HG03025 (cell line): ENCODE data around the gene TARP.

ENCODE experiments used
- ATAC-seq: cut with Tn5 transposase; IDR thresholded peaks from one replicate; pipeline ENCODE4 v1.9.1; 2021; ENCODE audit warnings: mild to moderate bottlenecking, moderate library complexity; ENCODE audit not compliant: unreplicated experiment, low FRiP score

TARP gene

DNA sequence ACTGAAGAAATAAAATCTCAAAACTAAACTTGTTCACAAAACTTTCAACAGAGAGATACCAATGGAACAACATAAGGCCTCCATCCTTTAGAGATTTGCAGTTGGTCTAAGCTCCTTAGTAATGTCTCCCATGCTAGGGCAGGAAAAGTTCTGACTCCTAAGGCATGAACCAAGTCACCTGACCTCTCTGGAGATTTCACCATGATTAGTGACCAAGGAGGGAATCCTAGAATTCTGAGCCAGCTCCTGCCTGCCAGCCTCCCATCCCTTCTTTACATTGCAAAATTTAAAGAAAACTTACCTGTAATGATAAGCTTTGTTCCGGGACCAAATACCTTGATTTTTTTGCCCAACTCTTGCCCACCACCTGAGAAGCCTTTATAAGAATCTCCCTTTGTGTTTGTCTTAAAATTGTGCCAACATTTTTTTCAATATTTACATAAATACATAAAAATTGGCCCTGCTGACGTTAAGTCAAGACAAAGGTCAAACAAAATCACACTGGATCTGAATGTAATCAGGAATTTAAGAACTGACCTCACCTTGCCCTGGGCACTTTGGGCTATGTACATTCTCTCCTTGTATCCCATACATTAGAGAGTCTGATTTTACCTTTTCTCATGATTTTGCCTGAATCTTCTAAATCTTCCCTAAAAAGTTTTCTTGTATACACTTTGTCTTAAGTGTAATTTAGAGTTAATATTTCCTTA, at the start of gene TARP:
Gene TARP, minus strand, starts transcription at position 351 of the 710 bp plus-strand sequence.
- no peak for ATAC-seq

DNA sequence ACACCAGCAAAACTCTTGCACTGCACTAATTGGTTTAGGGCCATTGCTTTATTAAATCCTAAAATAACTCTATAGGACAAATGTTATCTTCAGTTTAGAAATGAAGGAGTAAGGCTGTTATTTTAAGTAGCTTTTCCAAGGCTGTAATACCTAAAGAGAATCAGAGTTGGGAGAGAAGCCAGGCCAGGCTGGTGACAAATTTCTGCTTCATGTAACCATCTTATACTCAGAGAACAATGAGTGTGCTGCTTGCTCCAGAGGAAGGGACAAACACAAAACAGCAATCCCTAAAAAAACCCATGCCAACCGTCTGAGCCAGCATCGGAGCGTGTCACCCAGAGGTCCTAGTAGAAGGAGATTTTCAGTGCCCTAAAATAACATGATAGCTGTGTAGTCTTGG, 49.7 kb upstream of the TARP start:
- ATAC-seq: no peak

DNA sequence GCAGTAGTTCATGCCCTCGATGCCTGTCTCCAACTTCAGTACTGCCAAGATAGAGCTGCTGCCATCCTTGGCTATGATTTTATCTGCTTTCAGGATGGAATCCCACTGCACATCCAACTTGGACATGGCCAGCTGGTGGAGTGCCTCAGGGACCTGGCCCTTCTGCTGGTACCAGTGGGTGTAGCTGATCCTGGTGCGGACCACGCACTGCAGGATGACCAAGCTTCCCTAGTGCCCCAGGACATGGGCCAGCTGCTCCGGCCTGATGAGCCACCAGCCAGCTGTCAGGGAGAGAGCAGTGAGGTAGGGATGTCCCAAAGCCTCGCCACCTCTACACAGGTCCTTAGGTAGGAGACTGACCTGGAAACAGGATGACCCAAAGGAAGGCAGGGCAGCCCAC, 49.0 kb upstream of the TARP start:
- no peak for ATAC-seq

DNA sequence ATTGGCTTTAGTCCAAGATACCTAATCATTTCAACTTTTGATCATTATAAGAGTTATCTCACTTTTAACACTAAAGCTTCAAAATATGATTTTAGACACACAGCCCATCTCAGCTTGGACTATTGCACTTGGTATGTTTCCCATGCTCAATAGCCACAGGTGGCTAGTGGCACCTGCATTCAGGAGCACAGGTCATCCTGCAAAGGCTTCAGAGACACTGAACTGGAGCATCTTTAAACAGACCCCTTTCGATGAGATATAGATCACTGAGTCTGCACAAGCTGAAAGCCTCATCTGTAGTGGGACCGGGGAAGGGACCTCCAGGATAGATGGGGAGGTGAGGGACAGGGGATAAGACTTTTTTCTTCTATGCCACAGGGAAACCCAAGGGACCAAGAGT, 48.5 kb upstream of the TARP start:
- ATAC-seq: no peak

DNA sequence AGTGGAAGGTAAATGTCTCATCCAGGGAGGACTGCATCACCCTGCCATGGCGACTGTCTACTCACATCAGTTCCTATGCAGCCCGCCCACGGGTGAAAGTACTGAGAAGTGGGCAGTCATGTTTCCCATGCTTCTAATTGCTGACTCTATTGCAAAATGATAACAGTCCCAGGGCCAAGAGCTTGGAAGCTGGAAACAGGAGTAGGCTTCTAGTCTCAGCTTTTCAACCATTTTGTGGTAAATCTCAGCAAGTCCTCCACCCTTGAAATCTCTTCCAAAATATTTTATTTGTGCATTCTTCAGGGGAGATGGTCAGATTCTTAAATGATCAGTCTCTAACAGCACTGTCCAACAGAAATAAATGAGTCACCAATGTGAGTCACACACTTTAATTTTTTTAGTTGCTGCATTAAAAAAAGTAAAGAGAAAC, 48.1 kb upstream of the TARP start:
- no peak for ATAC-seq

DNA sequence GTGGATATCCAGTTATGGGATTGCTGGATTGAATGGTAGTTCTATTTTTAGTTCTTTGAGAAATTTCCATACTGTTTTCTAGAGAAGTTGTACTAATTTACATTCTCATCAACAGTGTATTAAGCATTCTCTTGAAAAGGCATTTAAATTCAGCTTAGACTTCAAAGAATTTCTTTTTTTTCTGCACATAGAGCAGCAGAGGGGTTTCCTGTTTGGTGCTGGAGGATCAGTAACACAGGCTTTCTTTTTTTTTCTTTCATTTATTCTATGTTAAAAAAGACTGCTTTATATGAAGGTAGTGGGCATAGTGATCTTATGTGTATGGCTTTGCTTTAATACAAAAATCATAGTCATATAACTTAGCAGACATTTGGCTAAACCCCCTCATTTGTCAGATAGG, 47.6 kb upstream of the TARP start:
- ATAC-seq: no peak

DNA sequence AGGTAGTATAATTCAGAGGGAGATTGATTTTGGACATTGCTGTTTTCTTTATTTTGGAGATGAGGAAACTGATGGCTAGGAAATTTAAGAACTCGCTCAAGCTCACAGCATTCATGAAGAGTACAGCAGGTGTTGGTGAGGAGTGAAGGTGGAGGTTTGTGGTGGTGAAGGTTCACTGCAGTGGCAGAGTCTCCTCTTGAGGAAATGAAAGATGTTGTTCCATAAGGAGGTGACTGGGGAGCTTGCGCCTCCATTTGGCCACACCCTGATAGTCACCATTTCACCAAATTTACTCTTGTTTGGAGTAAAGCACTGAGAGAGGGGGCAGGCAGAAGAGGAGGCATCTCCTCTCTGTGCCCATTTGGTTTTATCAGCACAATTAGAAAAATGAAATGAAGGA, 46.4 kb upstream of the TARP start:
- ATAC-seq: no peak

DNA sequence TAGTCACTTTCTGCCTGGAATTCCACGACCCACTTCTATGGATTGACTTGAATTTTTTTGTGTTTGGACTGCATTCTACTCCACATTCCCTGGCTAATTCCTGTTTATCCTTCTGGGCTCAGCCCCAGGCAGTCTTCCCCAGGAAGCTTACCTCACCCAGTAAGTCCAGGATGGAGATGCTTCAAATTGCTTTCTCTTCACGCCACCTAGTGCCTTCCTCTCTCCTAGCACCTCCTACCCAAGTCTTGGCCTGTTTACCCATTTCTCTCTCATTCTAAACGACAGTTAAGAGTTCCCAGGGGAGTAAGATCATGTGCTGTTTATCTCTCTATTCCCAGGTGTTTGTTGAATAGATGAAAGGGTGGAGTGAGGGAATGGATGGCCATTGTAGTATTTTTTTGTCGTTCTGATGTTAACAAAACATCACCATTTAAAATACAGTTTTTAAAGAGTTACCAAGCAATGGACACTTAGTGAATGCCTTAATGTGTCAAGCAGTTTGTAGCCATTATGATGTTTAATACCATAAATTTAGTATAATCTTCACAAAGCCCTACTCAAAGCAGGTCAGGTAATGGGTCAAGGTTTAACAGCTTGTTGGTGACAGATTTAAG, 45.5 kb upstream of the TARP start:
- ATAC-seq: no peak

DNA sequence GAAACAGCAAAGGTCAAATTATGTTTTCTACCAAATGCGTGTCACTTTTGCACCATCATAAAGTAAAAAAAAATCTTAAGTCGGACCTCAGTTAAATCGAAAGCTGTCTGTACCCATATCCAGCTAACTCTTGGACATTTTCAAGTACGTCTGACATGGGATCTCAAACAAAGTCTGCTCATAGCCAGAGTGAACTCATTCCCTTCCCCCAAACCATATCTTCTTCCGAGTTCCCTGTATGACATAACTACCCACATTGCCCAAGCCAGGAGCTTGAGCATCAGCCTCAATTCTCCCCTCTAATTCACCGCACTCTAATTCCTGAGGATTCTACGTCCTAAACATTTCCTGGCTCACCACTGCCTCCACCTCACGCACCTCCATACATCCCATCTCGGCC, 44.8 kb upstream of the TARP start:
- no peak for ATAC-seq

DNA sequence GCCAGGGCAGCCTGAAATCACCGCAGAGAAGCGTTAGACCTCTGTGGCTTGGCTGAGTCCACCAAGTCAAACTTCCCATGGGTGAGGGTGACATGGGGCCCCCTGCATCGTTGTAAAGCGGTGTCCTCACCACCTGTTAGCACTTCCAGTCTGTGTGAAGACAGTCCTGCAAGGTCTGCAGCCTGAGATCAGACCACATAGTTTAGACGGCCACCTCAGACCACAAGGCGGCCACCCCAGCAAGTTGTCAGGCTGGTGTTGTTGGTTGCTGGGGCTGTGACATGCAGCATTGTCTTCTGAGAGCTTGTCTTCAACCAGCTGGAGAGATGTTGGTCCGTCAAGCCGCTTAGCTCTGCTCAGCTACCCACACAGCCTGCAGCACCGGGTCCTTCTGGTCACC, 44.1 kb upstream of the TARP start:
- no peak for ATAC-seq

DNA sequence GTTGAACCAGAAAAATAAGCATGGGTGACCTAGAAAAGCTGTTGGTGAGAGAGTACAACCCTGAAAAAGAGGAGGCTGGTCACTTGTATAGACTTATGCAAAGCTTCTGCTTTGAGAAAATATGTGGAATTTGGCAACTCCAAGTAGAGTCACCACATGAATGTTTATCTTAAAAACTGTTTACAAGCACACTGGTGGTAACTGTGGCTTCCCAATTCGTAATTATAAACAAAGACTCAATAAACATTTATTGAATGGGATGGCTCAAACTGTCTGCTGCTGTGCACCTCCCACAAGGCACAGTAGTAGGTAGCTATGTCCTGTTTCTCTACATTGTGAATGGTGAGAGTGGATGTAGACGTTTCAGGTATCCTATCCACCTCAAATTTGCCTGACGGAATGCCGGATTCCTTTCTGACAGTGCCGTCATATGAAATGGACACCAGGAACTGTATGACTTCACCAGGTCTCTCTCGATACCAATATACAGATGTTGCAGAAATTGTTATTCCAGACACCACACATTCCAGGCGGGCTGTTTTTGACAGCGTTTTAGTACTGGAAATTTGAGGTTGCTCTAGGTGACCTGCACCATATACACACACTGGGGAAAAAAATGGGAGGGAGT, 43.4 kb upstream of the TARP start:
- ATAC-seq: no peak

DNA sequence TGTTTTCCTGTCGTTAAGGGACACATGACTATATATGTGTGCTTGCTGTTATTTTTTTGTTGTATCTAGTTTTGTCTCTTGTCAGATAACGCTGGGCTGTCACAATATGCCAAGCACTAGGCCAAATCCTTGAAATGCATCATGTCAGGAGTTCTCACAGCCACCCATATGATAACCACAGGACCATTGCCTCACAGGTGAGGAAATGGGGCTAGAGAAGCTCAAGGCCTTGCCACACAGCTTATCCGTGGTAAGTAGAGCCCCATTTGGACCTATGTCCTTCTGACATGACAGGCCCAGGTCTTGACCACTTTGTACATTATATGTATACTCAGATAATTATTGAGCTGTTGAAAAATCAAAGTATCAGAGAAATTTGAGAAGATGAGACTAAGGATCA, 42.0 kb upstream of the TARP start:
- no peak for ATAC-seq

DNA sequence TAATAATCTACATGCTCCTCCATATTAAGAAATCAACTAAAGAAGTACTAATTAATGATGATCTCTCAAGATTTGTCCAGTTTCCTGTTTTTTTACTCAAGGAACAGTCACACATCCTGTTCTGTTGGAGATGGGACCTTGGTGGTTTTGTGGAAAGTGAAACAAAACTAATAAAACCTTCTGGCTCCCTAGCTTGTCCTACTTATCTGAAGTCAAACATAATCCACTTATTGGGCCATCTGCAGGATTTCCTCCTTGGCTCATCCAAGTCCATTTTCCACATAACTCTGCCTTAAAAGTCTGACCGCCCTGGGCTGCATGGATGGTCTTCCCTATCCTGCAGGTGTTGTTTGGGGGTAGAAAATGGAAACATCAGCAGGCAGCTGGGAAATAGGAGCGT, 39.4 kb upstream of the TARP start:
- ATAC-seq: no peak

DNA sequence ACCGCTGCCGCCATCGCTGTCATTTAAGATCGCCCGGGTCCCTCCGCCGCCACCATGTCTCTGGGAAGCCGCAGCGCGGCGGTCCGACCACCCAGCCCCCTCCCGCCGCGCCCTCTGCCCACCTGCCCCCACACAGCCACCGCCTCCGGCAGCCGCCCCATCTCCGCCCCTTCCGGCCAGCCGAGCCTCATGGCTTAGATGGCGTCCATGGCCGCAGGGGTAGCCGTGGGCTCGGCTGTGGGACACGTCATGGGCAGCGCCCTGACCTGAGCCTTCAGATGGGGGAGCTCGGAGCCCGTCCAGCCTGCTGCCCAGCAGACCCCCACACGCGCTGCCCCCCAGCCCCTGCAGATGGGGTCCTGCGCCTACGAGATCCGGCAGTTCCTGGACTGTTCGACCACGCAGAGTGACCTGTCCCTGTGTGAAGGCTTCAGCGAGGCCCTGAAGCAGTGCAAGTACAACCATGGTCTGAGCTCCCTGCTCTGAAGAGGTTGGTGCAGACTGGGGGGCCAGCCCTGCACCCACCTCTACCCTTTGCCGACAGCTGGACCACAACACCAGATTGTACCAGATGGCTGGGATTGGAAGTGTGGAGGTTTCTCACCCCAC, 38.0 kb upstream of the TARP start:
- ATAC-seq: no peak

DNA sequence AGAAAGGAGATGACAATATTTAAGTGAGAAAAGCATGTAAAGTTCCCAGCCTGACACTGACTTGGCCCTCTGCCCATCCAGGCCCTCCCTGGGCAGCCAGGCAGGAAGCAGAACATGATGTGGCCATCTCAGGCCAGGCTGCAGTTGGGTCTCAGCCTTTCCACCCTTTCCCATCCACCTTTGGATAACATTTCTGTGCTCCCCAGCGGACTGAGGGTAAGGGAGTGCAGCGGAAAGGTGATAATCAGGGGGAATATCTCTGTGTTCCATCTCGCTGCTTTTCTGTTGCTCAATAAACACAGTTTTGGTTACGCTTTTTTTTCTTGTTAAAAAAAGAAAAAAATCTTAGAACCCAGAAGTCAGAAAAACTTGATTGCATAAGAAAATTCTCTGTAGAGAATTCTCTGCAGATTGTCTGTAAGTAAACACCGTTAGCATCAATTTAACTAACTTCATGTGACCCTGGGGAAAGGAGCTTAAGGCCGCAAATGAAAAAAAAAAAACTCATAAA, 37.2 kb upstream of the TARP start:
- ATAC-seq: no peak

DNA sequence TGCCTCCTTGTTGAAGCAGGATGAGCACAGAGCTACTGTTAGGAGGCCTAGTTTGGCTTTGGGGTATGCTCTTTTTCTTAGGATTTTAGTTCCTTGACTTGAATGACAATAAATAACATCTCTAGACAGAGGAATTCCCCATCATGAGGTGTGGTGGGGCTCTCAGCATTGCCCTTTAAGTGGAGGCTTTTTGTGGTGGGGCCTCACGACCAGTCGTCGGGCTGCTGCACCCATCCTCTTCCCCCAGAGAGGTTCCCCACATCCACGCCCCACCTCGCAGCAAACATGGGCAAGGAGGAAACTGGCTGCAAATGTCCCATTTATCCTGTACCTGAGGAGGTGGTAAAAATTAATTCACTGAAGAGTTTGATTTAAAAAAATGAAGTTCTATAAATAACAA, 36.1 kb upstream of the TARP start:
- ATAC-seq: no peak

DNA sequence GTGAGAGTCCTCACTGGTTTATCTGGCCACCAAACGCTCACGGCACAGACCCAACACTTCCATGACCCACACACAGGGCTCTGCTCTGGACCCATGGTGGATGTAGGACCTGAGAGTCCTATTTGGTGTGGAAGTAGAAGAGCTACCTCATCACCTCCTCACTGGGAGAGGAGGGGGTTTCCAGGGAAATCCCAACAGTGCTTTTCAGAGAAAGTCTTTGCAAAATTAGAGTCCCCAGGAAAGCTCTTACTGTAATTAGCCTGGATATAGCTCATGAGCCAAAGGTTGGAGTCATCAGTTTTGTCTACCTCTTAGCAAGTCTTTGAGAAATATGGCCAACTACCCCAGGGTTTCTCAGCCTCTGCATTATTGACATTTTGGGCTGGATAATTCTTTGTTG, 34.7 kb upstream of the TARP start:
- no peak for ATAC-seq

DNA sequence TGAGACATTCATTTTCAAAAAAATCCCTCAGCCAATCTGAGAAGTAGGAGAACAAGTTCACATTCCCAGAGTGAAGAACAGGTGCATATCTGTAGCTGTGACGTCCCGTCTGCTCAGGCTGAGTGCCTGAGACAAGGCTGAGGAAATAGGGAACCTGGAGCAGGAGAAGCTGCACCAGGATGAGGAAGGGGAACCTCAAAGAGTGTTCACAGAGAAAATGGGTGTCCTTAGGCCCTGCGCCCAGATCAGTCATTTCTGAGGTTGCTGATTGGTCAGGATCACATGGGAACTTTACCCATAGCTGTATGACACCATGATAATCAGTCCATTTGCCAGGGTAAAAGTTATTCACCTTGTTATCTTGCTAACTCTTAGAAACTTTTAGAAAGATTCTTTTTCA, 34.2 kb upstream of the TARP start:
- ATAC-seq: no peak

DNA sequence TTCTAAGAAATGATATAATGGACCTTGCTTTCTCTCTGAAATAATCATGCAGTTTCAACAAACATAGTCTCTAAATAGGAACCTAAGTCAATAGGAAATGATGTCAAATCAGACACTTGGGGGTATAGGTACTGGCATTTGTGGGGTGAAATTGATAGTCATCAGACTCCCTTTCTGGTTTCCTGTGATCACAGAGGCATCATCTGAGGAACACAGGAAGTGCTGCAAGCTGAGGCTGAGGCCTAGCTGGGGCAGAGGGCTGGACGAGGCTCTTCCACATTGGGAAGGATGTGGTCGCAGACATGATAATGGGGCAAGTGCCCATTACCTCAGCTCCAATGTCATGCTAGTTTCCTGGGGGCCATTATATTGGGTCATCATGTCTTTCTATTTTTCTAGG, 33.5 kb upstream of the TARP start:
- no peak for ATAC-seq

DNA sequence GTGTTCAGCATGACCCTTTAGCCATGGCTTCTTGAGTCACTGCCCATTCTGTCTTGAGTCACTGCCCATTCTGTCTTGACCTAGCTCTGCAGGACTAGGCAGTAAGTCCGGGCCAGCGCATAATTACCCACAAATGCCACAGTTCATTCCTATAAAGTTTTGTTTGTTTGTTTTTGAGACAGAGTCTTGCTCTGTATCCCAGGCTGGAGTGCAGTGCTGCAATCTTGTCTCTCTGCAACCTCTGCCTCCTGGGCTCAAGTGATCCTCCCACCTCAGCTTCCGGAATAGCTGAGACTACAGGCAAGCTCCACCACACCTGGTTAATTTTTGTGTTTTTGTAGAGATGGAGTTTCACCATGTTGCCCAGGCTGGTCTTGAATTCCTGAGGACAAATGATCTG, 32.7 kb upstream of the TARP start:
- no peak for ATAC-seq

DNA sequence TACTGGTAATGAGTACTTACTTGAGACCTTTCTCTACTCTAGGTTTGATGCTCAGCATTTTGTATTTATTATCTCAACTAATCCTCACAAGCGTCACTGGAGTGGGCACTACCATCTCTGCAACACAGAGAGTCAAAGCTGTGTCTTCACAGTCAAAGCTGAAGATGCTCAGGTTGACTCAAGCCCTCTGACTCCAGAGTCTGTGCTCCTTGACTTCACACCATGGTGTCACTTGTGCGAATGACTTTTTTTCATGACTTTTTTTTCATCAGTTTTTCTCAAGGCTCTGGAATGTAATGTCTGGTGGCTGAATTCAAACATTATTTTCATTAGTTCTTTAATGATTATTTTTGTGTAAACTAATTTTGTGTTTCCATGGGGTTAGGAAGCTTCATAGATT, 30.4 kb upstream of the TARP start:
- no peak for ATAC-seq

DNA sequence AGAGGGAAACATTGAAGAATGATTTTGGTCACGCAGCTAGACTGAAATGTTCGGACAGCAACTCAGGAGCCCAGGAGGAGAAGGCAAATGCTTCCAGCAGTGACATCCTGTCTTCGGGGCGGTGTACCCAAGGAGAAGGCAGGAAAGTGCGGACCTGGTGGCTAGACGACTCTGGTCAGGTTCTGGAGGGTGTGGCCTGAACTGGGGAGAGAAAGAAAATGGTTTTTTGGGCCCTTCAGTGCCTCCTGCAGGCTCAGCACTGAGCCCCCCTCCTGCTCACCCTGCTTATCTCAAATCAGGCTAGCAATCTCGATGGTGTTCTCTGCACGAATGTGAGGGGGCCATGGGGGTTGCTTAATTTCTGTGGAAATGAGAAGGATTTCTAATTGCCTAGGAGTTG, 26.7 kb upstream of the TARP start:
- no peak for ATAC-seq
